Neural progenitor cell (in vitro differentiated cells): ENCODE results near the gene KMT5C. TPM values are rescaled to one million over a fixed set of nuclear protein-coding genes. Genes with fewer than 3 reads are reported as not detected.
A peak's percentile ranks its signal among the peaks of the same experiment; 100 is the strongest.

Source experiments
- DNase-seq: peaks from one replicate; pipeline ENCODE4 v3.0.0-alpha.2; 2016; ENCODE audit warnings: low spot score
- H2AFZ ChIP-seq: fragments of 200-600 bp; sonication (generic); replicated peaks from 2 replicates; pipeline ENCODE4 v1.6.1; 2016; ENCODE audit warnings: antibody characterized with exemption
- H3F3A ChIP-seq: fragments of 200-600 bp; sonication (generic); 2 replicates; pipeline ENCODE4 v1.6.1; 2016; ENCODE audit warnings: antibody characterized with exemption, low read depth
- H3K27ac ChIP-seq: fragments of 200-600 bp; sonication (generic); 2 replicates; pipeline ENCODE4 v1.5.1; 2016; ENCODE audit warnings: mild to moderate bottlenecking
- H3K27me3 ChIP-seq: fragments of 200-600 bp; sonication (generic); 2 replicates; pipeline ENCODE4 v1.6.1; 2016; ENCODE audit warnings: mild to moderate bottlenecking, moderate library complexity
- H3K36me3 ChIP-seq: fragments of 200-600 bp; sonication (generic); 2 replicates; pipeline ENCODE4 v1.5.1; 2016
- H3K4me1 ChIP-seq: fragments of 200-600 bp; sonication (generic); 2 replicates; pipeline ENCODE4 v1.6.1; 2016; ENCODE audit warnings: mixed run types
- H3K4me2 ChIP-seq: fragments of 200-600 bp; sonication (generic); 2 replicates; pipeline ENCODE4 v1.6.1; 2016
- H3K4me3 ChIP-seq: fragments of 200-600 bp; sonication (generic); 2 replicates; pipeline ENCODE4 v1.5.1; 2016
- H3K79me2 ChIP-seq: fragments of 200-600 bp; sonication (generic); 2 replicates; pipeline ENCODE4 v1.6.1; 2016; ENCODE audit warnings: low read depth
- H3K9ac ChIP-seq: fragments of 200-600 bp; sonication (generic); 2 replicates; pipeline ENCODE4 v1.6.1; 2016
- H3K9me3 ChIP-seq: fragments of 200-600 bp; sonication (generic); 2 replicates; pipeline ENCODE4 v1.5.1; 2016; ENCODE audit warnings: low read depth
- H4K20me1 ChIP-seq: fragments of 200-600 bp; sonication (generic); 2 replicates; pipeline ENCODE4 v1.6.1; 2016; ENCODE audit warnings: low read depth
- H3K27ac Mint-ChIP-seq: 3 replicates; pipeline ENCODE4 v1.8.0; 2021; ENCODE audit warnings: mixed read lengths
- H3K27me3 Mint-ChIP-seq: 2 replicates; pipeline ENCODE4 v1.8.0; 2022; ENCODE audit warnings: low read depth, mild to moderate bottlenecking, inconsistent platforms, moderate library complexity, mixed read lengths; ENCODE audit not compliant: insufficient read depth
- H3K36me3 Mint-ChIP-seq: 3 replicates; pipeline ENCODE4 v1.8.0; 2021; ENCODE audit warnings: mixed read lengths
- H3K4me1 Mint-ChIP-seq: 3 replicates; pipeline ENCODE4 v1.8.0; 2021; ENCODE audit warnings: mixed read lengths
- H3K4me3 Mint-ChIP-seq: 3 replicates; pipeline ENCODE4 v1.8.0; 2021; ENCODE audit warnings: mild to moderate bottlenecking, moderate library complexity, mixed read lengths
- H3K9me3 Mint-ChIP-seq: 3 replicates; pipeline ENCODE4 v1.8.0; 2020; ENCODE audit warnings: mixed read lengths
- CTCF ChIP-seq: fragments of 200-600 bp; sonication (generic); IDR thresholded peaks from 2 replicates; pipeline ENCODE4 v1.5.1; 2017; ENCODE audit warnings: antibody characterized with exemption, mild to moderate bottlenecking
- EZH2 ChIP-seq: fragments of 200-600 bp; sonication (generic); IDR thresholded peaks from 2 replicates; pipeline ENCODE4 v1.6.1; 2017; ENCODE audit warnings: antibody characterized with exemption, mild to moderate bottlenecking, moderate library complexity
- EZH2phosphoT487 ChIP-seq: fragments of 200-600 bp; sonication (generic); IDR thresholded peaks from 2 replicates; pipeline ENCODE4 v1.6.1; 2017; ENCODE audit warnings: antibody characterized with exemption
- total RNA-seq: library from RNA; depleted of rRNA; stranded (reverse); fragments of >200 nt; gene quantifications from 2 replicates; pipeline ENCODE4 v1.2.3, GENCODE V29; 2015; ENCODE audit warnings: low replicate concordance

Gene KMT5C
- total RNA-seq, 1 donor from 2014 or later = 21.1 TPM

- Histone ChIP-seq H3K27ac (peak overlapping the region; percentile 79), H3F3A (peaks cover 26% of the 10 kb centered on the region), H3K4me3 (peak overlapping the region; percentile 19), H4K20me1 (peaks cover 12% of the 10 kb centered on the region), H2AFZ (no peak overlapping the region), H3K36me3 (no peaks in the 10 kb centered on the region), H3K4me1 (peaks cover 17% of the 10 kb centered on the region), H3K9ac (no peak overlapping the region), H3K9me3 (no peaks in the 10 kb centered on the region), H3K4me2 (peak overlapping the region; percentile 65), H3K79me2 (no peaks in the 10 kb centered on the region), H3K27me3 (no peaks in the 10 kb centered on the region)
- peak; percentile 72 for DNase-seq
- H3K27ac Mint-ChIP-seq = no peak overlapping the region
- peaks cover 18% of the 10 kb centered on the region for H3K4me1 Mint-ChIP-seq
- peaks cover 30% of the 10 kb centered on the region for H3K36me3 Mint-ChIP-seq
- H3K27me3 Mint-ChIP-seq = no peaks in the 10 kb centered on the region
- TF ChIP-seq EZH2phosphoT487 (no peak), CTCF (no peak), EZH2 (no peak)
- H3K9me3 Mint-ChIP-seq = no peaks in the 10 kb centered on the region
- no peak overlapping the region for H3K4me3 Mint-ChIP-seq
Observed at GRCh38 chr19:55300886-55301458, 38.7 kb upstream of the KMT5C start.

GRCh38 chr19:55301459-55302317 is 38.0 kb upstream of the KMT5C start:
- Mint-ChIP-seq H3K36me3 (peaks cover 33% of the 10 kb centered on the region), H3K4me3 (peak overlapping the region; percentile 72), H3K27me3 (no peaks in the 10 kb centered on the region), H3K9me3 (no peaks in the 10 kb centered on the region), H3K4me1 (peaks cover 18% of the 10 kb centered on the region), H3K27ac (no peak overlapping the region)
- Histone ChIP-seq H3K4me2 (peak overlapping the region; percentile 65), H3K27ac (peak overlapping the region; percentile 79), H3K4me1 (peaks cover 17% of the 10 kb centered on the region), H3K79me2 (no peaks in the 10 kb centered on the region), H2AFZ (no peak overlapping the region), H3F3A (peaks cover 26% of the 10 kb centered on the region), H3K27me3 (no peaks in the 10 kb centered on the region), H3K36me3 (no peaks in the 10 kb centered on the region), H3K9ac (no peak overlapping the region), H3K9me3 (no peaks in the 10 kb centered on the region), H3K4me3 (peak overlapping the region; percentile 19), H4K20me1 (peaks cover 12% of the 10 kb centered on the region)
- TF ChIP-seq EZH2 = no peak
- peak; percentile 94 for TF ChIP-seq CTCF
- peak; percentile 95 for DNase-seq

DNA sequence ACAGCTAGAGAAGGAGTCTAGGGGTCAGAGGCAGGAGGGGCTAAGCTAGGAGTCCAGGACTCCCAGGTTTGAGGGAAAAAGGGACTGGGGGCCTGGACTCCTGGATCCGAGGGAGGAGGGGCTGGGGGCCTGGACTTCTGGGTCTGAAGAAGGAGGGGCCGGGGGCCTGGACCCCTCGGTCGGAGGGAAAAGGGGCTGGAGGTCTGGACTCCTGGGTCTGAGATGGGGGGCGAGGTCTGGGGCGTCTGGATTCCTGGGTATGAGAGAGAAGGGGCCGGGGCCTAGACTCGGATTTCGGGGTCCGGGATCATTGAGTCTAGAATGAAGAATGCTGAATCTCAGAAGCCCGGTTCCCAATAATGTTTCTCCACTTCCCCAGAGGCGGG is 37.4 kb upstream of the KMT5C start:
- no peak for DNase-seq
- H3K9me3 Mint-ChIP-seq = peaks cover 2% of the 10 kb centered on the region
- no peaks in the 10 kb centered on the region for H3K27me3 ChIP-seq
- no peaks in the 10 kb centered on the region for H3K27me3 Mint-ChIP-seq
- no peak overlapping the region for H3K9ac ChIP-seq
- no peak overlapping the region for H3K4me3 Mint-ChIP-seq
- H3K36me3 Mint-ChIP-seq = peaks cover 36% of the 10 kb centered on the region
- peaks cover 18% of the 10 kb centered on the region for H3K4me1 Mint-ChIP-seq
- H4K20me1 ChIP-seq = peaks cover 12% of the 10 kb centered on the region
- peaks cover 26% of the 10 kb centered on the region for H3F3A ChIP-seq
- no peak overlapping the region for H3K4me2 ChIP-seq
- H3K36me3 ChIP-seq = no peaks in the 10 kb centered on the region
- no peak for TF ChIP-seq EZH2
- peaks cover 17% of the 10 kb centered on the region for H3K4me1 ChIP-seq
- H2AFZ ChIP-seq = no peak overlapping the region
- H3K79me2 ChIP-seq = no peaks in the 10 kb centered on the region
- no peak overlapping the region for H3K27ac Mint-ChIP-seq
- no peaks in the 10 kb centered on the region for H3K9me3 ChIP-seq
- H3K27ac ChIP-seq = no peak overlapping the region
- no peak overlapping the region for H3K4me3 ChIP-seq

GRCh38 chr19:55303477-55303876 is 36.2 kb upstream of the KMT5C start:
- Mint-ChIP-seq H3K27ac (no peak overlapping the region), H3K4me1 (peaks cover 20% of the 10 kb centered on the region), H3K36me3 (peaks cover 39% of the 10 kb centered on the region), H3K27me3 (no peaks in the 10 kb centered on the region), H3K4me3 (no peak overlapping the region), H3K9me3 (peaks cover 2% of the 10 kb centered on the region)
- Histone ChIP-seq H4K20me1 (peaks cover 12% of the 10 kb centered on the region), H3K27ac (no peak overlapping the region), H3K4me2 (no peak overlapping the region), H3K9me3 (no peaks in the 10 kb centered on the region), H2AFZ (no peak overlapping the region), H3F3A (peaks cover 26% of the 10 kb centered on the region), H3K36me3 (no peaks in the 10 kb centered on the region), H3K4me3 (no peak overlapping the region), H3K27me3 (no peaks in the 10 kb centered on the region), H3K9ac (no peak overlapping the region), H3K4me1 (peaks cover 17% of the 10 kb centered on the region), H3K79me2 (no peaks in the 10 kb centered on the region)
- DNase-seq = no peak
- TF ChIP-seq EZH2phosphoT487 (no peak), CTCF (no peak), EZH2 (no peak)
